ENCODE data around the gene WDR35.
A peak's percentile ranks its signal among the peaks of the same experiment; 100 is the strongest.

Gene WDR35

DNA sequence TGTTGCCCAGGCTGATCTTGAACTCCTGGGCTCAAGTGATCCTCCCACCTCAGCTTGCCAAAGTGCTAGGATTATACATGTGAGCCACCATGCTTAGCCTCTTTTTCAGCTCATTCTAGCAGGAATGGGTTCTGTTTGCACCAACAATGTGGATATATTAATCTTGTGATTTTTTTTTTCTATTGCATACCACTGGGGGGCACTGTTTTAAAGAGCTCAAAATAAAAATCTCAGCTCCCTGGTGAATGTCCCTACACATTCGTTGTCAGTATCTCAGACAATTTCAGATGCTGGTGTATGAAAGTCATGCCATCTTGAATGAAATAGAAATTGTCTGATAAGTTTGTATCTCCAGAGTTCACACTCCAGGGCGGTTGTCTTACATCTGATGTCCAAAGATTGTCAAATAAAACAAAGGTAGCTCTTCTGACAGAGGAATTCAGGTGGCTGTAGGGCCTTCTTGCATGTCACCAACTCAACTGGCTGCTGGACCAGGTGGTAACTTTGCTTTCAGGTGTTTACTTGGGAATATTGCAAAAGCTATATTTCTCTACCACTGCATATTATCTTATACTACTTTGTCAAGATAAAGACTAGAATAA is 25.7 kb upstream of the WDR35 start:
- H3K9me3 Mint-ChIP-seq = peaks cover 18% of the 10 kb centered on the region
- H3K4me1 Mint-ChIP-seq = peaks cover 12% of the 10 kb centered on the region
- no peak overlapping the region for H3K27ac Mint-ChIP-seq
- peaks cover 33% of the 10 kb centered on the region for H3K27me3 Mint-ChIP-seq (ENCODE audit: low read depth)
- peak overlapping the region in 2 of 3 experiments; percentile 2 to 4 for H3K4me3 Mint-ChIP-seq
- peaks cover 8% of the 10 kb centered on the region for H3K36me3 Mint-ChIP-seq (ENCODE audit: low read depth)
- TF ChIP-seq, protein P1, sequence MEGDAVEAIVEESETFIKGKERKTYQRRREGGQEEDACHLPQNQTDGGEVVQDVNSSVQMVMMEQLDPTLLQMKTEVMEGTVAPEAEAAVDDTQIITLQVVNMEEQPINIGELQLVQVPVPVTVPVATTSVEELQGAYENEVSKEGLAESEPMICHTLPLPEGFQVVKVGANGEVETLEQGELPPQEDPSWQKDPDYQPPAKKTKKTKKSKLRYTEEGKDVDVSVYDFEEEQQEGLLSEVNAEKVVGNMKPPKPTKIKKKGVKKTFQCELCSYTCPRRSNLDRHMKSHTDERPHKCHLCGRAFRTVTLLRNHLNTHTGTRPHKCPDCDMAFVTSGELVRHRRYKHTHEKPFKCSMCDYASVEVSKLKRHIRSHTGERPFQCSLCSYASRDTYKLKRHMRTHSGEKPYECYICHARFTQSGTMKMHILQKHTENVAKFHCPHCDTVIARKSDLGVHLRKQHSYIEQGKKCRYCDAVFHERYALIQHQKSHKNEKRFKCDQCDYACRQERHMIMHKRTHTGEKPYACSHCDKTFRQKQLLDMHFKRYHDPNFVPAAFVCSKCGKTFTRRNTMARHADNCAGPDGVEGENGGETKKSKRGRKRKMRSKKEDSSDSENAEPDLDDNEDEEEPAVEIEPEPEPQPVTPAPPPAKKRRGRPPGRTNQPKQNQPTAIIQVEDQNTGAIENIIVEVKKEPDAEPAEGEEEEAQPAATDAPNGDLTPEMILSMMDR (IDR thresholded peaks at IDR 0.05; ENCODE audit: unreplicated experiment in 3 of 3) = peak; percentile 55 to 59 (median 59)

DNA sequence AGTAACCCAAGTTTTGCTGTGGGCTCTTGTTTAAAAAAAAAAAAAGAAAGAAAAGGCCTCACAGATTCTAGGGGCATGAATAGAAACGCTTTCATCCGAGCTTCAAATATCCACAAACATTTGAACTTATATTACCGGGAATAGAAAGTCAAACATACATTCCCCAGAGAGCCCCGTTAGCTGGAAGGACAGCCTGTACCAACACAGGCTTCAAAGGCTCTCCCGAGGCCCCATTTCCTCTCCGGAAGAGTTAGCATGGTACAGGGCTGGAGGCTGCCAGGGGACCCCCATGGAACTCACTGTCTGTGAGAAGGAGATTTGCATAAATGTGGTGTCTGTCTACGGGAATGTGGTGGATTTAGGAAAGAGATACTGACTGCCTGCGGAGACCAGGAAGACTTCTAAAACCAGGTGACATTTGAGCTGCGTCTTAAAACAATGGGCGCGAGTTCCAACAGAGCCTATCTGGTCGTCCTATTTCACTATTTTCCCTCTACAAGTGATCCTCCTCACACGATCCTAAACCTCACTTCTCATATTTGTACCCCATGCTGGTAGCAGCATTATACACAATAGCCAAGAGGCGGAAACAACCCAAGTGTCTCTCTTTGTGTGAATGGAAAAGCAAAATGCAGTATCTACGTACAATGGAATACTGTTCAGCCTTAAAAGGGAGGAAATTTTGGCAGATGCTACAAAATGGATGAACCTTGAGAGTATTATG is 23.4 kb upstream of the WDR35 start:
- Mint-ChIP-seq H3K36me3 (ENCODE audit: low read depth) (no peaks in the 10 kb centered on the region), H3K4me1 (peaks cover 12% of the 10 kb centered on the region), H3K27me3 (ENCODE audit: low read depth) (peaks cover 40% of the 10 kb centered on the region), H3K4me3 (peak overlapping the region; percentile 87 to 90 (median 89)), H3K9me3 (peaks cover 9% of the 10 kb centered on the region), H3K27ac (peak overlapping the region; percentile 2 to 14 (median 12))
- TF ChIP-seq, protein P1 (IDR thresholded peaks at IDR 0.05; ENCODE audit: unreplicated experiment in 3 of 3) = no peak

DNA sequence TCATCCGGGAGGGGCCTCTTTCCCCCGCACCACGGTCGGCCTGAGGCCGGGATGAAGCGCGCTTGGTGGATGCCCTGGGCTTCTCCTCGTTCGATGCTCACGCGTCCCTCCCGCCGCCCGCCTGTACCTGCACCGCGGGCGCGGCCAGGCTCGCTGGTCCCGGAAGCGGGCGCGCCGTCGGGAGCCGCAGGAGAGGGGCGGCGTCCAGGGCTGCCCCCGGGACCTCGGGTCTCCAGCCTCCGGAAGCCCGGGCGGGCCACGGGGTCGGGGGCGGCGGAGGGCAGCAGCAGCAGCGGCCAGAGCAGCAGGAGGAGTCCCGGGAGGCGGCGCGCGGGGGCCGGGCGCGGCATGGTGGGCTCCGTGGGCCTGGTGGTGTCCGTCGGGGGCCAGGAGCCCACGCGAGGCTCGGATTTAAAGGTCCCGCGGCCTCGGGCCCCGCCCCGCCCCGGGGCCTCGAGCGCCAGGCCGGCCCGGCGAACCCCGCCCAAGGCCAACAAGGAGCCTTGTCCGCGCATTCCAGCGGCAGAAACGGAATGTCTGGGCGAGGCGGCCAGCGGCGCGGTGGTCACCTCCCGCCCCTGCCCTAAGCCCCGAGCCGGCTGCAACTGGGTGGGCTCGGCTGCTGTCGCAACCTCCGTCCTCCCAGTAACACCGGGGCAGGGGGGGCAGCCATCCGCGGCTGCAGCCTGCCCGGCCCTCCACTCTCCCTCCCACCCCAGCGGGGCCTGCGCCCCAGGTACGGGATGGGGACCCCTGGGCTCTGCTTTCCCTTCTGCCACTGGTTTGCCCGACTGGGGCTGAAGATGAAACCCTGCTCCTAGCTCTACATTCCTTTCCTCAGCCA is 22.6 kb upstream of the WDR35 start, which contains the start of gene MATN3:
Gene MATN3, minus strand, starts transcription at position 387 of the 844 bp plus-strand sequence. Its CDS starts 37 bp downstream, at position 350.
- Mint-ChIP-seq H3K36me3 (ENCODE audit: low read depth) (no peaks in the 10 kb centered on the region), H3K4me1 (peaks cover 12% of the 10 kb centered on the region), H3K9me3 (peaks cover 9% of the 10 kb centered on the region), H3K4me3 (peak within 1 kb of the TSS; percentile 87 to 90 (median 89)), H3K27me3 (ENCODE audit: low read depth) (peaks cover 40% of the 10 kb centered on the region), H3K27ac (peak within 1 kb of the TSS; percentile 2 to 63 (median 27))
- TF ChIP-seq, protein P1 (IDR thresholded peaks at IDR 0.05; ENCODE audit: unreplicated experiment in 3 of 3) = no peak

DNA sequence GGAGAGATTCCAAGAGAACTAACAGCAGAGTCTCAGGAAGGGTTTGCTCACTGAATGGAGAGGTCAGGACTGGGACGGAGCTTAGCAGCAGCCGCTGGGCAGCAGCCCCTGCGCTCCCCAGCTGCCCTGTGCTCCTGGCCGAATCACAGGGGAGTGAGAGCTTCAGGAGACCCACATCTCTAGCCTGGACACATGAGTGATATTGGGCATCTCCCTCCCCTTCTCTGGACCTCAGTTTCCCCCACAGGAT is 22.1 kb upstream of the WDR35 start:
- peaks cover 9% of the 10 kb centered on the region for H3K9me3 Mint-ChIP-seq
- H3K27ac Mint-ChIP-seq = peak overlapping the region in 2 of 3 experiments; percentile 27 to 63

DNA sequence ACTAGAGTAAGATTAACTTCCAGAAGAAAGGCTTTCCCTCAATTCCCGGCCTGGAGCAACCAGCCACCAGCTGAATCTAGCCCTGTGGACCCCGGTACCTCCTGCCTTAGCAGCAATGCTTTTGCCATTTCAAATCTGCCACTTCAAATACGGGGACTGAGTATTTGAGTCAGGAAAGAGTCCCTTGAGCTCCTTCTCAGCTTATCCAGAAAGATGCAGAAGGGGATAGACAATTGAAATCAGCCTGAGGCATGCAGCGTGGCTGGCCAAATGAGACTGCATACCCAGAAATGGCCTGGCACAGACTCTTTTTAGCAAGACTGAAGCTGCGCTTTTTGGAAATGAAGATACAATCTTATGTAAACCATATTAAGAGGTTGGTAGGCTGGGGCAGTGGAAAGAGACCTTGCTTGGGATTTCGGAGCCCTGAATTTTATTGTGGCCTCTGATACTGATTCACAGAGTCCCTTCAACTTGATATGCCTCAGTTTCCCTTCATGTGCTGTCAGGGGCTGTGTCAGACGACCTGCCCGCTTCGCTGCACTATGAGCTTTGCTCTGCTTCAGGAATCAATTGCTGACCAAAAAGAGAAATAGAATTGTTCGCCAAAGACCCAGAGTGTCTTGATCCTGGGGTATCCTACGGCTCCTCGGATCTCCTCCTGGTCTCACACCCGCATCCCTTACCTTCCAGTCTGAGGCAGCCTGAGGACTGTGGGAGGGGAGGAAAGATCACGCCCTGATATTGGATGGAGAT is 21.5 kb upstream of the WDR35 start:
- Mint-ChIP-seq H3K4me1 (peaks cover 12% of the 10 kb centered on the region), H3K36me3 (ENCODE audit: low read depth) (no peaks in the 10 kb centered on the region), H3K4me3 (peak overlapping the region; percentile 73 to 86 (median 81)), H3K27me3 (ENCODE audit: low read depth) (peaks cover 44% of the 10 kb centered on the region), H3K27ac (peak overlapping the region in 2 of 3 experiments; percentile 27 to 63), H3K9me3 (peaks cover 9% of the 10 kb centered on the region)
- TF ChIP-seq, protein P1 (IDR thresholded peaks at IDR 0.05; ENCODE audit: unreplicated experiment in 3 of 3) = no peak

More for the DNA sequence above, 22.1 kb upstream of the WDR35 start:
- peak overlapping the region; percentile 73 to 86 (median 81) for H3K4me3 Mint-ChIP-seq
- H3K4me1 Mint-ChIP-seq = peaks cover 12% of the 10 kb centered on the region
- H3K27me3 Mint-ChIP-seq (ENCODE audit: low read depth) = peaks cover 40% of the 10 kb centered on the region
- no peaks in the 10 kb centered on the region for H3K36me3 Mint-ChIP-seq (ENCODE audit: low read depth)
- TF ChIP-seq, protein P1 (IDR thresholded peaks at IDR 0.05; ENCODE audit: unreplicated experiment in 3 of 3) = no peak

Data from nephron (organoid).